Stimulated activated naive CD4-positive, alpha-beta T cell treated with Interleukin-2 at 50 U/mL for 16 hours (primary cell): ENCODE data around the gene STAMBP.
"Not testable (repeated sequence)": the region's sequence is repeated elsewhere in the genome, so short reads cannot be mapped to it uniquely, and the experiment has no call there.

Experiments used
- DNase-seq: peaks from one replicate; lab custom pipeline; 2025; lab: John Stamatoyannopoulos, UW

STAMBP gene

GRCh38 chr2:73828818-73829570 lies at the start of gene STAMBP:
Gene STAMBP, plus strand, starts transcription at chr2:73828961. Its CDS starts 1,896 bp downstream, at chr2:73830857.
- peak; percentile 85 for DNase-seq

GRCh38 chr2:73779467-73780236 lies 49.1 kb upstream of the STAMBP start, which contains the start of gene DUSP11:
Gene DUSP11, minus strand, starts transcription at chr2:73780103. Its CDS starts 129 bp downstream, at chr2:73779974.
- DNase-seq, result peak; percentile 95

- no peak for DNase-seq
Measured at GRCh38 chr2:73780237-73780582, 48.6 kb upstream of the STAMBP start.

- not testable (repeated sequence) for DNase-seq
Measured at GRCh38 chr2:73783402-73783801, 45.4 kb upstream of the STAMBP start.

GRCh38 chr2:73783883-73784282 lies 44.9 kb upstream of the STAMBP start, which contains the start of gene C2orf78:
Gene C2orf78, plus strand, starts transcription at chr2:73784183. Its CDS starts 127 bp downstream, at chr2:73784310.
- not testable (repeated sequence) for DNase-seq

GRCh38 chr2:73811878-73812277 lies 16.9 kb upstream of the STAMBP start:
- DNase-seq, result no peak

- DNase-seq, result no peak
Measured at GRCh38 chr2:73812635-73813034, 16.1 kb upstream of the STAMBP start.

- no peak for DNase-seq
Measured at GRCh38 chr2:73818296-73818695, 10.5 kb upstream of the STAMBP start.

GRCh38 chr2:73821227-73821626 lies 7.5 kb upstream of the STAMBP start:
- no peak for DNase-seq

GRCh38 chr2:73821669-73822068 lies 7.1 kb upstream of the STAMBP start:
- DNase-seq, result no peak

- no peak for DNase-seq
Measured at GRCh38 chr2:73822276-73822675, 6.5 kb upstream of the STAMBP start.

- no peak for DNase-seq
Measured at GRCh38 chr2:73822991-73823390, 5.8 kb upstream of the STAMBP start.

- no peak for DNase-seq
Measured at GRCh38 chr2:73823416-73823815, 5.3 kb upstream of the STAMBP start.

- no peak for DNase-seq
Measured at GRCh38 chr2:73823916-73824523, 4.7 kb upstream of the STAMBP start.

GRCh38 chr2:73825408-73825807 lies 3.4 kb upstream of the STAMBP start:
- DNase-seq, result no peak

GRCh38 chr2:73827018-73827417 lies 1.7 kb upstream of the STAMBP start:
- no peak for DNase-seq

- no peak for DNase-seq
Measured at GRCh38 chr2:73827660-73828388, 937 bp upstream of the STAMBP start.

GRCh38 chr2:73828389-73828817 lies 358 bp upstream of the STAMBP start:
- no peak for DNase-seq

GRCh38 chr2:73830871-73831401 lies 2.2 kb downstream of the STAMBP start:
- peak; percentile 37 for DNase-seq

GRCh38 chr2:73832930-73833329 lies 4.2 kb downstream of the STAMBP start:
- no peak for DNase-seq

- DNase-seq, result no peak
Measured at GRCh38 chr2:73836141-73836943, 7.6 kb downstream of the STAMBP start.
